ENCODE data around the gene DCUN1D3. TPM values are rescaled to one million over a fixed set of nuclear protein-coding genes. Genes with fewer than 3 reads are reported as not detected.
A peak's percentile ranks its signal among the peaks of the same experiment; 100 is the strongest.
"Not testable (repeated sequence)": the region's sequence is repeated elsewhere in the genome, so short reads cannot be mapped to it uniquely, and the experiment has no call there.

Gene DCUN1D3
- total and polyA plus RNA-seq, 3 experiments from 2014 or later = 1.4 to 13.2 (median 12.7) TPM

DNA sequence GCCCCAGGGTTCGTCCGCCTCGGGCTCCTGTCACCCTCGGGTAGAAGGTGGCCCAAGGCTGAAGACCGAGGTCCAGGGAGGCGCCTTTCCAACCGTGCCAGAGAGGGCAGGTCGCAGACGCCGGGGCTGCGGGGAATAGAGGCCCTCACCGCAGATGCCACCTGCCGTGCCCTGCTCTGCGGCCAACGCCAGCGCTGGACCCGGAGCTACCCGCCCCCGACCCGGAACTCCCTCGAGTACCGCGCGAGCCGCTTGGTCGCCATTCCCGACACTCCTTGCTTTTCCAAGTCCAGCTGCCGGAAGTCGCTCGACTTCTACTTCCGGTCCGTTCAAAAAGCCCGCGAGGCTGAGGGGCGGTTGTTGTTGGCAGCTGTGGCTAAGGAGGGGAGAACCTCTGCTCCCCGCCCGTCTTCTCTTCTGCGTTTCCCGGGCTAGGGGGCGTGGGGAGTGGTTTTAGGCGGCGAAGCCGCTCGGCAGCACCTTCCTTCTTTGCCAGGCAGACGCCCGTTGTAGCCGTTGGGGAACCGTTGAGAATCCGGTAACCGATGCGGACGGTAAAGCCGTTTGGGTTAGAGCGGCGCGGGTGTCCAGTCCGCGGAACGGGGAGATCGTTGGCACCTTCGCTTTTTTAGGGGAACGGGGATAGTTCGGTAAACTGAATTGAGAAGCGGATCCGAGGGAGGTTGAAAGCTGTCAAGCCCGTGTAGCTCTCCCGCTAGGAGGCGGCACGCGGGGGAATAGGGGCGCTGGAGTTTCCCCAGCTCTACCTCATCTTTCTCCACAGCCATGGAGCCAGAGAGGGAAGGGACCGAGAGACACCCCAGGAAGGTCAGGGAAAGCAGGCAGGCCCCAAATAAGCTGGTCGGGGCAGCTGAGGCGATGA is 93.7 kb downstream of the DCUN1D3 start, which contains the start of the genes ERI2 and REXO5:
Gene ERI2 (minus strand): TSS at position 305 of the 883 bp plus-strand sequence. CDS start 42 bp downstream, at position 263.
Gene REXO5 (plus strand): TSS at position 360 of the 883 bp plus-strand sequence. CDS start 427 bp downstream, at position 787.
- Mint-ChIP-seq H3K27me3 (no peaks in the 10 kb centered on the region), H3K36me3 (peaks cover 0 to 5% (median 0%) of the 10 kb centered on the region in 3 donors), H3K4me1 (peaks cover 16 to 25% (median 24%) of the 10 kb centered on the region in 3 donors), H3K27ac (peak within 1 kb of the TSS; percentile 80 to 99 (median 97)), H3K4me3 (peak within 1 kb of the TSS; percentile 94 to 99 (median 99)), H3K9me3 (no peaks in the 10 kb centered on the region)
- ChIA-PET POLR2A (interaction anchor here (1.2 kb wide), 1 partner anchor 68 kb away, joined by 3 read pairs; no protein-coding TSS in a partner anchor), CTCF (interaction anchor here (0.7 to 1.9 kb wide), 7 partner anchors 8 to 102 kb away, joined by 3 to 10 read pairs (median 3); no protein-coding TSS in a partner anchor)
- Histone ChIP-seq H3K4me1 (ENCODE audit: insufficient read depth, low read length) (peaks cover 8% of the 10 kb centered on the region), H3K27me3 (ENCODE audit: insufficient read depth, low read length, poor library complexity, severe bottlenecking) (no peaks in the 10 kb centered on the region), H3K36me3 (ENCODE audit: insufficient read depth, low read length) (no peaks in the 10 kb centered on the region), H3K9me3 (ENCODE audit: low read length) (no peaks in the 10 kb centered on the region), H3K4me3 (ENCODE audit: low read length) (peak within 1 kb of the TSS; percentile 93), H3K27ac (ENCODE audit: low read depth, low read length) (peak within 1 kb of the TSS; percentile 84)
- peak; percentile 59 to 83 (median 67) for DNase-seq

- peak in 1 of 5 donors; percentile 3 for DNase-seq
- H3K27me3 Mint-ChIP-seq; H3K9me3 ChIP-seq (ENCODE audit: low read length); H3K36me3 ChIP-seq (ENCODE audit: insufficient read depth, low read length); H3K27me3 ChIP-seq (ENCODE audit: insufficient read depth, low read length, poor library complexity, severe bottlenecking); POLR2A ChIA-PET; H3K36me3 Mint-ChIP-seq; H3K9me3 Mint-ChIP-seq; H3K4me1 ChIP-seq (ENCODE audit: insufficient read depth, low read length): not testable (repeated sequence)
- CTCF ChIA-PET = interaction anchor here (0.9 to 1.8 kb wide), 2 partner anchors 11 to 44 kb away, joined by 3 to 6 read pairs; no protein-coding TSS in a partner anchor
- Mint-ChIP-seq H3K4me3 (peak overlapping the region; percentile 94 to 99 (median 99)), H3K27ac (peak overlapping the region in 7 of 8 donors; percentile 3 to 98 (median 80)), H3K4me1 (peaks cover 14 to 24% (median 20%) of the 10 kb centered on the region in 3 donors)
- Histone ChIP-seq H3K27ac (ENCODE audit: low read depth, low read length) (peak overlapping the region; percentile 84), H3K4me3 (ENCODE audit: low read length) (peak overlapping the region; percentile 93)
These were observed 94.4 kb downstream of the DCUN1D3 start for GRCh38 chr16:20805684-20806167.

Other genes with a start within 250 kb of the DCUN1D3 start
- gene ACSM1, start 202.7 kb downstream of the DCUN1D3 start, total RNA-seq = under 1 TPM; 0.13 to 0.33 TPM
- gene ACSM1, start 202.7 kb downstream of the DCUN1D3 start, polyA plus RNA-seq = 0.10 TPM
- gene THUMPD1, start 158.5 kb downstream of the DCUN1D3 start, total RNA-seq = 10 to 100 TPM; 52.2 to 54.1 TPM
- gene THUMPD1, start 158.5 kb downstream of the DCUN1D3 start, polyA plus RNA-seq = 74.4 TPM
- gene ACSM3, start 136.3 kb downstream of the DCUN1D3 start, total RNA-seq = 1 to 10 TPM; 6.8 to 7.3 TPM
- gene ACSM3, start 136.3 kb downstream of the DCUN1D3 start, polyA plus RNA-seq = 7.4 TPM
- gene ERI2, start 93.9 kb downstream of the DCUN1D3 start, total RNA-seq = 10 to 100 TPM; 17.4 to 22.2 TPM
- 2.3 TPM for gene ERI2, start 93.9 kb downstream of the DCUN1D3 start, polyA plus RNA-seq
- gene REXO5, start 93.8 kb downstream of the DCUN1D3 start, total RNA-seq = 1 to 10 TPM; 7.9 to 9.3 TPM
- 0.81 TPM for gene REXO5, start 93.8 kb downstream of the DCUN1D3 start, polyA plus RNA-seq
- 10 to 100 TPM; 33.9 to 35.1 TPM for gene LYRM1, start 413 bp upstream of the DCUN1D3 start, total RNA-seq
- 39.9 TPM for gene LYRM1, start 413 bp upstream of the DCUN1D3 start, polyA plus RNA-seq